B cell (primary cell): Measurements from ENCODE around the gene TMEM156. TPM values are rescaled to one million over a fixed set of nuclear protein-coding genes. Genes with fewer than 3 reads are reported as not detected.

Experiments
- ATAC-seq: fragments of 200-7000 bp; cut with Tn5 transposase; one replicate; pipeline ENCODE4 v1.10.0; 2021; ENCODE audit warnings: low read depth, mild to moderate bottlenecking, moderate number of reproducible peaks, moderate library complexity
- CTCF ChIA-PET: fragments of 350-600 bp; sonication (Branson Sonifier 250); formaldehyde crosslinking; loops from one replicate; lab custom pipeline; 2021; ENCODE audit warnings: antibody characterized with exemption, inconsistent platforms; lab: Charles Lee
- POLR2A ChIA-PET: fragments of 350-600 bp; sonication (Branson Sonifier 250); formaldehyde crosslinking; loops from one replicate; lab custom pipeline; 2021; ENCODE audit warnings: antibody characterized with exemption; lab: Charles Lee
- DNase-seq: peaks from one replicate; pipeline ENCODE4 v3.0.0; 2013
- H2AFZ ChIP-seq: 2 replicates; pipeline ENCODE4 v1.6.1; 2012; ENCODE audit warnings: mild to moderate bottlenecking, low read depth, low read length; ENCODE audit not compliant: insufficient read depth, poor library complexity, severe bottlenecking
- H3K27ac ChIP-seq, 2 donors: 1 replicate in 1 of 2; 2 replicates in 1 of 2; pipeline ENCODE4 v1.5.1; 2012 to 2013; ENCODE audit warnings: low read length in 2 of 2, mild to moderate bottlenecking in 2 of 2, moderate library complexity in 1 of 2
- H3K27me3 ChIP-seq, 4 experiments: fragments of 200-600 bp in 1 of 4; sonication (generic) in 1 of 4; replicated peaks in 1 of 4; 1 replicate in 2 of 4; 2 replicates in 2 of 4; pipeline versions ENCODE4 v1.6.1 to v1.7.0; 2013 to 2016; ENCODE audit warnings: low read length in 3 of 4, mild to moderate bottlenecking in 2 of 4, mixed read lengths in 1 of 4, moderate library complexity in 1 of 4; ENCODE audit not compliant: insufficient read depth in 4 of 4, control insufficient read depth in 3 of 4; ENCODE audit errors: control extremely low read depth in 1 of 4
- H3K36me3 ChIP-seq, 2 experiments: replicated peaks in 1 of 2; 1 replicate in 1 of 2; 2 replicates in 1 of 2; pipeline versions ENCODE4 v1.6.1 to v1.7.1; 2013; ENCODE audit warnings: low read length in 1 of 2; ENCODE audit not compliant: insufficient read depth in 2 of 2, control insufficient read depth in 1 of 2; ENCODE audit errors: control extremely low read depth in 1 of 2, extremely low read depth in 1 of 2
- H3K4me1 ChIP-seq, 2 donors: fragments of 200-600 bp in 1 of 2; sonication (generic) in 1 of 2; 1 replicate in 1 of 2; 2 replicates in 1 of 2; pipeline versions ENCODE4 v1.5.1 to v1.6.1; 2013 to 2017; ENCODE audit warnings: low read length in 2 of 2; ENCODE audit not compliant: control insufficient read depth in 2 of 2, insufficient read depth in 2 of 2
- H3K4me2 ChIP-seq: replicated peaks from 2 replicates; pipeline ENCODE3; 2012; ENCODE audit warnings: mild to moderate bottlenecking, low read depth, low read length; ENCODE audit not compliant: poor library complexity, severe bottlenecking
- H3K4me3 ChIP-seq, 5 experiments: fragments of 200-600 bp in 1 of 5; sonication (generic) in 1 of 5; 1 replicate in 3 of 5; 2 replicates in 2 of 5; pipeline versions ENCODE4 v1.5.1 to v1.7.0; 2011 to 2016; ENCODE audit warnings: low read length in 4 of 5, mild to moderate bottlenecking in 4 of 5, low read depth in 2 of 5, control low read depth in 1 of 5, moderate library complexity in 1 of 5; ENCODE audit not compliant: insufficient read depth in 1 of 5; ENCODE audit errors: control extremely low read depth in 1 of 5, extremely low read depth in 1 of 5
- H3K79me2 ChIP-seq: fragments of 200-600 bp; sonication (generic); one replicate; pipeline ENCODE4 v1.6.0; 2016; ENCODE audit warnings: low read length; ENCODE audit not compliant: control insufficient read depth, insufficient read depth
- H3K9ac ChIP-seq: fragments of 200-600 bp; sonication (generic); 2 replicates; pipeline ENCODE4 v1.6.1; 2017; ENCODE audit warnings: mild to moderate bottlenecking, low read length, moderate library complexity
- H3K9me3 ChIP-seq, 3 donors: one replicate each; pipeline versions ENCODE4 v1.6.1 to v1.7.1; 2013; ENCODE audit warnings: low read length in 2 of 3; ENCODE audit not compliant: control insufficient read depth in 2 of 3, insufficient read depth in 1 of 3; ENCODE audit errors: control extremely low read depth in 1 of 3
- H4K20me1 ChIP-seq: 2 replicates; pipeline ENCODE4 v1.6.0; 2012; ENCODE audit warnings: mild to moderate bottlenecking, low read length; ENCODE audit not compliant: insufficient read depth, control insufficient read depth, poor library complexity, severe bottlenecking
- H3K27ac Mint-ChIP-seq: one replicate; pipeline ENCODE4 v1.8.0; 2021; ENCODE audit warnings: mixed read lengths
- H3K27me3 Mint-ChIP-seq: one replicate; pipeline ENCODE4 v1.8.0; 2021; ENCODE audit warnings: mixed read lengths
- H3K4me1 Mint-ChIP-seq: one replicate; pipeline ENCODE4 v1.8.0; 2021; ENCODE audit warnings: mixed read lengths
- H3K4me3 Mint-ChIP-seq: one replicate; pipeline ENCODE4 v1.8.0; 2021; ENCODE audit warnings: mixed read lengths
- H3K9me3 Mint-ChIP-seq: one replicate; pipeline ENCODE4 v1.8.0; 2022; ENCODE audit warnings: mixed read lengths; ENCODE audit not compliant: insufficient read depth
- EZH2 ChIP-seq: IDR thresholded peaks from 2 replicates; pipeline ENCODE4 v1.6.1; 2012; ENCODE audit warnings: borderline replicate concordance, low read depth, mild to moderate bottlenecking, moderate library complexity, low read length; ENCODE audit not compliant: insufficient read depth, poor library complexity, severe bottlenecking
- WGBS: methylation state at CpG from one replicate; pipeline ENCODE4 v1.1.5; 2013; ENCODE audit warnings: missing lambda C conversion rate; ENCODE audit not compliant: insufficient coverage; 5-methylcytosine and 5-hydroxymethylcytosine counted together
- intact Hi-C: fragments of 100-400 bp; cut with micrococcal nuclease; formaldehyde crosslinking; loops from one replicate; pipeline ENCODE4 v1.10.0; 2022
- polyA plus RNA-seq: library from polyadenylated mRNA; depleted of rRNA; stranded (reverse); fragments of >200 nt; gene quantifications from 2 replicates; pipeline ENCODE4 v1.2.3, GENCODE V29; 2012
- total RNA-seq, 2 donors: library from RNA; stranded (reverse); fragments of 120-200 nt in 1 of 2; gene quantifications; 1 replicate in 1 of 2; 2 replicates in 1 of 2; pipeline versions ENCODE4 v1.2.3 to v1.2.4, GENCODE V29; 2013 to 2022
- TF ChIP-seq, protein P1 (sequence below): fragments of 200-600 bp; IDR thresholded peaks from one replicate; pipeline ENCODE4 v1.8.0; 2022; ENCODE audit warnings: antibody characterized with exemption, mild to moderate bottlenecking

The TMEM156 gene
- total and polyA plus RNA-seq, 2 donors (not counting 1 experiment from before 2014, with no cell fraction given): 58.4 to 59.9 TPM

- Histone ChIP-seq H4K20me1 (no peaks in the 10 kb centered on the region), H3K79me2 (no peaks in the 10 kb centered on the region), H3K4me1 (peaks cover 0 to 5% of the 10 kb centered on the region in 2 donors), H2AFZ (no peak overlapping the region), H3K4me2 (no peak overlapping the region), H3K36me3 (no peaks in the 10 kb centered on the region), H3K4me3 (no peak overlapping the region), H3K27ac (no peak overlapping the region), H3K27me3 (no peaks in the 10 kb centered on the region), H3K9ac (no peak overlapping the region), H3K9me3 (no peaks in the 10 kb centered on the region)
- TF ChIP-seq, protein P1, sequence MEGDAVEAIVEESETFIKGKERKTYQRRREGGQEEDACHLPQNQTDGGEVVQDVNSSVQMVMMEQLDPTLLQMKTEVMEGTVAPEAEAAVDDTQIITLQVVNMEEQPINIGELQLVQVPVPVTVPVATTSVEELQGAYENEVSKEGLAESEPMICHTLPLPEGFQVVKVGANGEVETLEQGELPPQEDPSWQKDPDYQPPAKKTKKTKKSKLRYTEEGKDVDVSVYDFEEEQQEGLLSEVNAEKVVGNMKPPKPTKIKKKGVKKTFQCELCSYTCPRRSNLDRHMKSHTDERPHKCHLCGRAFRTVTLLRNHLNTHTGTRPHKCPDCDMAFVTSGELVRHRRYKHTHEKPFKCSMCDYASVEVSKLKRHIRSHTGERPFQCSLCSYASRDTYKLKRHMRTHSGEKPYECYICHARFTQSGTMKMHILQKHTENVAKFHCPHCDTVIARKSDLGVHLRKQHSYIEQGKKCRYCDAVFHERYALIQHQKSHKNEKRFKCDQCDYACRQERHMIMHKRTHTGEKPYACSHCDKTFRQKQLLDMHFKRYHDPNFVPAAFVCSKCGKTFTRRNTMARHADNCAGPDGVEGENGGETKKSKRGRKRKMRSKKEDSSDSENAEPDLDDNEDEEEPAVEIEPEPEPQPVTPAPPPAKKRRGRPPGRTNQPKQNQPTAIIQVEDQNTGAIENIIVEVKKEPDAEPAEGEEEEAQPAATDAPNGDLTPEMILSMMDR: no peak
- no peak for TF ChIP-seq EZH2
- DNase-seq: no peak
- Mint-ChIP-seq H3K27ac (no peak overlapping the region), H3K27me3 (no peaks in the 10 kb centered on the region), H3K4me1 (peaks cover 5% of the 10 kb centered on the region), H3K9me3 (no peaks in the 10 kb centered on the region), H3K4me3 (no peak overlapping the region)
- no peak for ATAC-seq
- CTCF ChIA-PET: interaction anchor here (1.3 kb wide), 1 partner anchor 104 kb away, joined by 3 read pairs; no protein-coding TSS in a partner anchor
- intact Hi-C loops: no loop called here
- POLR2A ChIA-PET: no interaction called here
Measured at GRCh38 chr4:38954727-38955126, 77.5 kb downstream of the TMEM156 start.

GRCh38 chr4:38952017-38952416 lies 80.2 kb downstream of the TMEM156 start:
- Mint-ChIP-seq H3K27me3 (no peaks in the 10 kb centered on the region), H3K4me1 (peaks cover 5% of the 10 kb centered on the region), H3K9me3 (no peaks in the 10 kb centered on the region), H3K4me3 (no peak overlapping the region), H3K27ac (no peak overlapping the region)
- ATAC-seq (no peak), DNase-seq (no peak)
- H3K4me3 ChIP-seq: no peak overlapping the region
- no peaks in the 10 kb centered on the region for H3K9me3 ChIP-seq
- no peaks in the 10 kb centered on the region for H4K20me1 ChIP-seq
- no peak overlapping the region for H2AFZ ChIP-seq
- no peaks in the 10 kb centered on the region for H3K79me2 ChIP-seq
- CTCF ChIA-PET: no interaction called here
- WGBS: no CpG with 5 or more reads among the region's 1 CpG
- no peaks in the 10 kb centered on the region for H3K27me3 ChIP-seq
- intact Hi-C loops: no loop called here
- no peak overlapping the region for H3K4me2 ChIP-seq
- POLR2A ChIA-PET: no interaction called here
- H3K27ac ChIP-seq: no peak overlapping the region
- no peak for TF ChIP-seq EZH2
- TF ChIP-seq, protein P1: no peak
- H3K36me3 ChIP-seq: no peaks in the 10 kb centered on the region
- peaks cover under 1 to 2% of the 10 kb centered on the region in 2 donors for H3K4me1 ChIP-seq
- no peak overlapping the region for H3K9ac ChIP-seq
